ENCODE measurements around the gene HSD17B11.
"Not testable (repeated sequence)": the region's sequence is repeated elsewhere in the genome, so short reads cannot be mapped to it uniquely, and the experiment has no call there.

DNA sequence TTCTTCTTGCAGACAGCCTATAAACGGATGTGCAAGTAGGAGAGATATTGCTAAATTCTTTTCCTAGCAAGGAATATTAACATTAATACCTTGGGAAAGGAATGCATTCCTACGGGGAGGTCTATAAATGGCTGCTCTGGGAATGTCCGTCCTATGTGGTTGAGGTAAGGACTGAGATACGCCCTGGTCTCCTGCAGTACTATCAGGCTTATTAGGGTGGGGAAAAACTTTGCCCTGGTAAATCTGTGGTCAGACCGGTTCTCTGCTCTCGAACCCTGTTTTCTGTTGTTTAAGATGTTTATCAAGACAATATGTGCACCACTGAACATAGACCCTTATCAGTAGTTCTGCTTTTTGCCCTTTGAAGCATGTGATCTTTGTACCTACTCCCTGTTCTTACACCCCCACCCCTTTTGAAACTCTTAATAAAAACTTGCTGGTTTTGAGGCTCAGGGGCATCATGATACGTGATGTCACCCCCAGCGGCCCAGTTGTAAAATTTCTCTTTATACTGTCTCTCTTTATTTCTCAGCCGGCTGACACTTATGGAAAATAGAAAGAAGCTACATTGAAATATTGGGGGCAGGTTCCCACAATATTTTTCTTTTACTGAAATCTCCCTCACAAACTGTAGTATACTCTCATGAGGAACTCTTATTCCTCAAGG lies 6.4 kb downstream of the HSD17B11 start:
- TF ChIP-seq, protein P1, sequence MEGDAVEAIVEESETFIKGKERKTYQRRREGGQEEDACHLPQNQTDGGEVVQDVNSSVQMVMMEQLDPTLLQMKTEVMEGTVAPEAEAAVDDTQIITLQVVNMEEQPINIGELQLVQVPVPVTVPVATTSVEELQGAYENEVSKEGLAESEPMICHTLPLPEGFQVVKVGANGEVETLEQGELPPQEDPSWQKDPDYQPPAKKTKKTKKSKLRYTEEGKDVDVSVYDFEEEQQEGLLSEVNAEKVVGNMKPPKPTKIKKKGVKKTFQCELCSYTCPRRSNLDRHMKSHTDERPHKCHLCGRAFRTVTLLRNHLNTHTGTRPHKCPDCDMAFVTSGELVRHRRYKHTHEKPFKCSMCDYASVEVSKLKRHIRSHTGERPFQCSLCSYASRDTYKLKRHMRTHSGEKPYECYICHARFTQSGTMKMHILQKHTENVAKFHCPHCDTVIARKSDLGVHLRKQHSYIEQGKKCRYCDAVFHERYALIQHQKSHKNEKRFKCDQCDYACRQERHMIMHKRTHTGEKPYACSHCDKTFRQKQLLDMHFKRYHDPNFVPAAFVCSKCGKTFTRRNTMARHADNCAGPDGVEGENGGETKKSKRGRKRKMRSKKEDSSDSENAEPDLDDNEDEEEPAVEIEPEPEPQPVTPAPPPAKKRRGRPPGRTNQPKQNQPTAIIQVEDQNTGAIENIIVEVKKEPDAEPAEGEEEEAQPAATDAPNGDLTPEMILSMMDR (IDR thresholded peaks at IDR 0.05): not testable (repeated sequence)
- TF ChIP-seq NFYB (CRISPR knock-in tag; conservative IDR thresholded peaks at IDR 0.05; ENCODE audit: low read depth); ZNF121 (CRISPR knock-in tag; IDR thresholded peaks at IDR 0.05): not testable (repeated sequence)
- TF ChIP-seq, protein P2, sequence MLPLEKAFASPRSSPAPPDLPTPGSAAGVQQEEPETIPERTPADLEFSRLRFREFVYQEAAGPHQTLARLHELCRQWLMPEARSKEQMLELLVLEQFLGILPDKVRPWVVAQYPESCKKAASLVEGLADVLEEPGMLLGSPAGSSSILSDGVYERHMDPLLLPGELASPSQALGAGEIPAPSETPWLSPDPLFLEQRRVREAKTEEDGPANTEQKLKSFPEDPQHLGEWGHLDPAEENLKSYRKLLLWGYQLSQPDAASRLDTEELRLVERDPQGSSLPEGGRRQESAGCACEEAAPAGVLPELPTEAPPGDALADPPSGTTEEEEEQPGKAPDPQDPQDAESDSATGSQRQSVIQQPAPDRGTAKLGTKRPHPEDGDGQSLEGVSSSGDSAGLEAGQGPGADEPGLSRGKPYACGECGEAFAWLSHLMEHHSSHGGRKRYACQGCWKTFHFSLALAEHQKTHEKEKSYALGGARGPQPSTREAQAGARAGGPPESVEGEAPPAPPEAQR (CRISPR knock-in tag; IDR thresholded peaks at IDR 0.05): not testable (repeated sequence)
- TF ChIP-seq, protein P3, sequence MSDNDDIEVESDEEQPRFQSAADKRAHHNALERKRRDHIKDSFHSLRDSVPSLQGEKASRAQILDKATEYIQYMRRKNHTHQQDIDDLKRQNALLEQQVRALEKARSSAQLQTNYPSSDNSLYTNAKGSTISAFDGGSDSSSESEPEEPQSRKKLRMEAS (CRISPR knock-in tag; IDR thresholded peaks at IDR 0.05): not testable (repeated sequence)
